Stimulated activated memory B cell treated with anti-CD40 and anti-IgM and Interleukin-4, amounts not matched to agents 10 μg/mL and 1 μg/mL and 100 μg/mL, for 72 hours (primary cell): ENCODE results near the gene SIGLEC10.
"Not testable (repeated sequence)": the region's sequence is repeated elsewhere in the genome, so short reads cannot be mapped to it uniquely, and the experiment has no call there.

Experiments
- ATAC-seq: fragments of 150-1000 bp; cut with Tn5 transposase; 2 replicates; pipeline ENCODE4 v1.10.0; 2021
- H3K27ac Mint-ChIP-seq: one replicate; pipeline ENCODE4 v1.8.0; 2022; ENCODE audit warnings: mild to moderate bottlenecking, mixed read lengths
- H3K27me3 Mint-ChIP-seq: one replicate; pipeline ENCODE4 v1.8.0; 2022; ENCODE audit warnings: mixed read lengths
- H3K36me3 Mint-ChIP-seq: one replicate; pipeline ENCODE4 v1.8.0; 2022; ENCODE audit warnings: mixed read lengths
- H3K4me1 Mint-ChIP-seq: one replicate; pipeline ENCODE4 v1.8.0; 2022; ENCODE audit warnings: mixed read lengths
- H3K4me3 Mint-ChIP-seq: one replicate; pipeline ENCODE4 v1.8.0; 2022; ENCODE audit warnings: mild to moderate bottlenecking, moderate library complexity, mixed read lengths
- H3K9me3 Mint-ChIP-seq: one replicate; pipeline ENCODE4 v1.8.0; 2022; ENCODE audit warnings: mixed read lengths

Gene SIGLEC10

GRCh38 chr19:51418707-51419106 lies 1.3 kb upstream of the SIGLEC10 start:
- peaks cover 72% of the 10 kb centered on the region for H3K4me1 Mint-ChIP-seq
- H3K27ac Mint-ChIP-seq: peak overlapping the region; percentile 98
- H3K36me3 Mint-ChIP-seq: peaks cover 23% of the 10 kb centered on the region
- H3K27me3 Mint-ChIP-seq: no peaks in the 10 kb centered on the region
- no peaks in the 10 kb centered on the region for H3K9me3 Mint-ChIP-seq
- ATAC-seq: peak; percentile 6
- H3K4me3 Mint-ChIP-seq: no peak overlapping the region

- no peaks in the 10 kb centered on the region for H3K27me3 Mint-ChIP-seq
- H3K4me3 Mint-ChIP-seq: peak overlapping the region; percentile 91
- peak overlapping the region; percentile 98 for H3K27ac Mint-ChIP-seq
- H3K9me3 Mint-ChIP-seq: no peaks in the 10 kb centered on the region
- peaks cover 32% of the 10 kb centered on the region for H3K36me3 Mint-ChIP-seq
- peaks cover 78% of the 10 kb centered on the region for H3K4me1 Mint-ChIP-seq
- peak; percentile 81 for ATAC-seq
Observed at GRCh38 chr19:51417810-51418157, 342 bp upstream of the SIGLEC10 start.

- Mint-ChIP-seq H3K4me1 (peaks cover 69% of the 10 kb centered on the region), H3K36me3 (peaks cover 42% of the 10 kb centered on the region)
- H3K9me3 Mint-ChIP-seq: not testable (repeated sequence)
Observed at GRCh38 chr19:51416422-51416821, 1.0 kb downstream of the SIGLEC10 start.

GRCh38 chr19:51415187-51415586 lies 2.3 kb downstream of the SIGLEC10 start:
- Mint-ChIP-seq H3K27me3 (no peaks in the 10 kb centered on the region), H3K4me3 (no peak overlapping the region), H3K4me1 (peaks cover 61% of the 10 kb centered on the region), H3K27ac (peak overlapping the region; percentile 71), H3K36me3 (peaks cover 52% of the 10 kb centered on the region), H3K9me3 (no peaks in the 10 kb centered on the region)
- ATAC-seq: no peak

More at GRCh38 chr19:51416422-51416821, 1.0 kb downstream of the SIGLEC10 start:
- Mint-ChIP-seq H3K4me3 (peak overlapping the region; percentile 91), H3K27ac (peak overlapping the region; percentile 98)
- not testable (repeated sequence) for ATAC-seq, H3K27me3 Mint-ChIP-seq

DNA sequence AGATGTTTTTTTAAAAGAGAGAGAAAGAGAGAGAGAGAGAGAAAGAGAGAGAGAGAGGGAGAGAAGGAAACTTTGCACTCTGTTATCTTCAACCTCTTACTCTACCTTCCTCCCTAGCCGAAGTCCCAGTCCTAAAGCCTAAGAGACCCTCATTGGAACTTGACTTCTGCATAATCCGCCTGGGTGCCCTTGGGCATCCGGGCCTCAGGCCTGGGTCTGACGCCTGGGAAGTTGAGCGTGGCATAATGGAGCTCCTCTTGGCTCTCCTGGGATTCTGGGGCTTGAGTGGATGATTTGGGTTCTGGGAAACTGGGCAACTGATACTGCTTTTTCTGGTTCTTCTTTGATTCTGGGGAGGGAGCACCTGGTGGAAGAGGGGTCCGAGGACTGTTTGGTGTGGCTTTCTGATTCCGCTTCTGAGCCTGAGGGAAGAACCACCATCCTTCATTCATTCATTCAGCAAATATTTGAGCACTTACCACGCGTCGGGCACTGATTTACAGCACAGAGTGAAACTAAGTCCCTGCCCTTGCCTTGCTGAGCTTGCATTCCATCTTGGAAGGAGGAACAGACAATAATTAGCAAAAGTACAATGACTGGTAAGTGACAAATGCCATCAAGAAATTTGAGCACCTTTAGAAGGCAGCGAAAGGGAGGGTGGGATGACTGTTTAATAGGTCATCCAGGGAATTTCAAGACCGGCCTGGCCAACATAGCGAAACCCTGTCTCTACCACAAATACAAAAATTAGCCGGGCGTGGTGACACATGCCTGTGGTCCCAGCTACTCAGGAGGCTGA lies 6.3 kb downstream of the SIGLEC10 start:
- Mint-ChIP-seq H3K4me3 (no peak overlapping the region), H3K27me3 (no peaks in the 10 kb centered on the region), H3K9me3 (no peaks in the 10 kb centered on the region), H3K27ac (no peak overlapping the region), H3K36me3 (peaks cover 45% of the 10 kb centered on the region), H3K4me1 (peaks cover 50% of the 10 kb centered on the region)
- ATAC-seq: no peak

GRCh38 chr19:51407511-51408131 lies 9.8 kb downstream of the SIGLEC10 start:
- Mint-ChIP-seq H3K27ac (no peak overlapping the region), H3K4me3 (no peak overlapping the region), H3K4me1 (peaks cover 21% of the 10 kb centered on the region), H3K9me3 (no peaks in the 10 kb centered on the region), H3K27me3 (no peaks in the 10 kb centered on the region), H3K36me3 (peaks cover 18% of the 10 kb centered on the region)
- ATAC-seq: peak; percentile 76

DNA sequence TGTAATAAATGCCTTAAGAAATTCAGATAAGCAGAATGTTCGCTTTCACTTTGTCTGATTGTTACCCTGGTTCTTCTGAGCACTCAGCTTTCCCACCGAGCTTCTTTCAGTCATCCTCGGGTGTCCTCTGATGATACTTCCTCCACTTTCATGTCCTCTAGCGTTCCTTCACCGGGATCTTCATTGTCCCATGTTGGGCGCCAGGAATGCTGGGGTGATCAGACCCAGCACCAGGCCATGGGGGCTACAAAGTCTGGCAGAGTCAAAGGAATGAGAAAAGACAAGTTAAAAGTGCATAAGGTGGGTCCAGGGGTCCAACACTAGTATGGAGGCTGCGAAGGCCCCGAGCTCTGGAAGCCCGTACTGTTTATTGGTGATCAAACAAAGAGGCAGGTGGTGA lies 15.3 kb downstream of the SIGLEC10 start:
- no peaks in the 10 kb centered on the region for H3K27me3 Mint-ChIP-seq
- peaks cover 7% of the 10 kb centered on the region for H3K9me3 Mint-ChIP-seq
- no peak overlapping the region for H3K4me3 Mint-ChIP-seq
- peaks cover 10% of the 10 kb centered on the region for H3K36me3 Mint-ChIP-seq
- H3K4me1 Mint-ChIP-seq: peaks cover 5% of the 10 kb centered on the region
- no peak overlapping the region for H3K27ac Mint-ChIP-seq
- no peak for ATAC-seq

DNA sequence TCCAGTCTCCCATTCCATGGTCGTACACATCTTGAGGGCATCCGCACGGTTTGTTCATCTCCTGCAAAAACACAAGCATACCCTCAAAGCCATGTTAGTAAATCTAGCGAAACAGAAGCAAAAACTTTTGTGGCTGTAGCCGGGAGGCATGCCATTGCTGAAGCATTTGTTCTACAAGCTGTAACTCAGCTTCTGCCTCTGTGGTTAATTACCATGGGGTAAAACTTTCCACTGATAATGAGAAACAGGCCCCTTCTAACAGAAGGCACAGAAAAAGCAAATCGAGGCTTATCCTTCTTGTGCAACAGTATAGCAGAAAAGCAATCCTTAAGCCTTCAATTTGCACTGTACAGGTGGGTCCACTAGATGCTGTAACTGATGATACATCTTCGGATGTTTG lies 17.5 kb downstream of the SIGLEC10 start:
- not testable (repeated sequence) for ATAC-seq, H3K4me3 Mint-ChIP-seq, H3K27me3 Mint-ChIP-seq, H3K9me3 Mint-ChIP-seq, H3K27ac Mint-ChIP-seq
- H3K36me3 Mint-ChIP-seq: peaks cover 10% of the 10 kb centered on the region
- H3K4me1 Mint-ChIP-seq: peaks cover 18% of the 10 kb centered on the region

GRCh38 chr19:51399231-51399630 lies 18.2 kb downstream of the SIGLEC10 start:
- no peaks in the 10 kb centered on the region for H3K27me3 Mint-ChIP-seq
- peaks cover 10% of the 10 kb centered on the region for H3K36me3 Mint-ChIP-seq
- no peak overlapping the region for H3K4me3 Mint-ChIP-seq
- H3K9me3 Mint-ChIP-seq: peaks cover 10% of the 10 kb centered on the region
- no peak overlapping the region for H3K27ac Mint-ChIP-seq
- no peak for ATAC-seq
- H3K4me1 Mint-ChIP-seq: peaks cover 25% of the 10 kb centered on the region

GRCh38 chr19:51398096-51398704 lies 19.2 kb downstream of the SIGLEC10 start:
- no peaks in the 10 kb centered on the region for H3K27me3 Mint-ChIP-seq
- H3K4me1 Mint-ChIP-seq: peaks cover 32% of the 10 kb centered on the region
- peaks cover 10% of the 10 kb centered on the region for H3K9me3 Mint-ChIP-seq
- H3K4me3 Mint-ChIP-seq: no peak overlapping the region
- ATAC-seq: no peak
- peaks cover 10% of the 10 kb centered on the region for H3K36me3 Mint-ChIP-seq
- H3K27ac Mint-ChIP-seq: no peak overlapping the region

- H3K27me3 Mint-ChIP-seq, H3K36me3 Mint-ChIP-seq, H3K4me3 Mint-ChIP-seq, H3K27ac Mint-ChIP-seq, ATAC-seq, H3K9me3 Mint-ChIP-seq: not testable (repeated sequence)
- H3K4me1 Mint-ChIP-seq: peaks cover 32% of the 10 kb centered on the region
Observed at GRCh38 chr19:51397453-51397852, 20.0 kb downstream of the SIGLEC10 start.

- Mint-ChIP-seq H3K27ac (peak overlapping the region; percentile 83), H3K9me3 (peaks cover 3% of the 10 kb centered on the region), H3K4me1 (peaks cover 34% of the 10 kb centered on the region), H3K36me3 (no peaks in the 10 kb centered on the region), H3K27me3 (peaks cover 3% of the 10 kb centered on the region), H3K4me3 (no peak overlapping the region)
- no peak for ATAC-seq
Observed at GRCh38 chr19:51396175-51396574, 21.3 kb downstream of the SIGLEC10 start.

GRCh38 chr19:51394050-51394836 lies 23.2 kb downstream of the SIGLEC10 start:
- peak; percentile 95 for ATAC-seq
- peak overlapping the region; percentile 83 for H3K27ac Mint-ChIP-seq
- H3K36me3 Mint-ChIP-seq: no peaks in the 10 kb centered on the region
- H3K27me3 Mint-ChIP-seq: peaks cover 9% of the 10 kb centered on the region
- H3K9me3 Mint-ChIP-seq: peaks cover 3% of the 10 kb centered on the region
- peaks cover 43% of the 10 kb centered on the region for H3K4me1 Mint-ChIP-seq
- peak overlapping the region; percentile 80 for H3K4me3 Mint-ChIP-seq

- Mint-ChIP-seq H3K4me3 (no peak overlapping the region), H3K27ac (no peak overlapping the region)
Observed at GRCh38 chr19:51392701-51393100, 24.7 kb downstream of the SIGLEC10 start.

DNA sequence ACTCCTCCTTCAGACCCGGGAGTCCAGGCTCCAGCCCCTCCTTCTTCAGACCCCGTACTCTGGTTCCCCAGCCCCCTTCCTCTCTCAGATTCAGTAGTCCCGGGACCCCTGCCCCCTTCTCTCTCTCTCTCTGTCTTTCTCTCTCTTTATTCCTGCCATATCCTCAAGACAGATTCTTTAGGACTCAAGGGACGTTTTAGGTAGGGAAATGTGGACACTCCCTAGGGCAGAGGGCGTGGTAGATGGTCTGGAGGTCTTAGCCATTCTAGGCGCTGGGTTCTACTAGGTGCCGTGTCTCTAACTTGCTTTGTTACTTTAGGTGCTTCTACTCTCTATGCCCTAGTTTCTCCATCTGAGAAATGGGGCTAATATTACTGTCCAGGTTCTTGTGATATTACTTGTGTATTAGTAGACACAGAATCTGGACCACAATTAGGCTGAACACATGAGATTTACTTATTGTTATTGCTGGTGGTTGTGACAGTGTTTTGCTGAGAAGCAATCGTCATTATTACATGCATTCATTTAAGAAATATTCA lies 26.3 kb downstream of the SIGLEC10 start:
- Mint-ChIP-seq H3K27ac (peak overlapping the region; percentile 82), H3K9me3 (peaks cover 3% of the 10 kb centered on the region), H3K4me3 (no peak overlapping the region), H3K4me1 (peaks cover 45% of the 10 kb centered on the region), H3K36me3 (no peaks in the 10 kb centered on the region), H3K27me3 (peaks cover 9% of the 10 kb centered on the region)
- ATAC-seq: no peak

More at GRCh38 chr19:51392701-51393100, 24.7 kb downstream of the SIGLEC10 start:
- no peak for ATAC-seq
- no peaks in the 10 kb centered on the region for H3K36me3 Mint-ChIP-seq
- peaks cover 9% of the 10 kb centered on the region for H3K27me3 Mint-ChIP-seq
- H3K4me1 Mint-ChIP-seq: peaks cover 46% of the 10 kb centered on the region
- H3K9me3 Mint-ChIP-seq: peaks cover 3% of the 10 kb centered on the region
